Esophagus squamous epithelium (tissue), 5 donors: ENCODE data around the gene CCR9. TPM values are rescaled to one million over a fixed set of nuclear protein-coding genes. Genes with fewer than 3 reads are reported as not detected.

Source experiments
- DNase-seq: peaks from one replicate; lab custom pipeline; 2025; lab: John Stamatoyannopoulos, UW
- H3K27ac ChIP-seq, 4 donors: fragments of 200-600 bp; sonication (generic); one replicate each; pipeline ENCODE4 v1.5.1; 2016 to 2019; ENCODE audit warnings: mild to moderate bottlenecking in 1 of 4
- H3K27me3 ChIP-seq, 4 donors: fragments of 200-600 bp; sonication (generic); 1 replicate in 3 of 4; 2 replicates in 1 of 4; pipeline versions ENCODE4 v1.5.1 to v1.6.0; 2017 to 2021; ENCODE audit warnings: antibody characterized with exemption in 1 of 4
- H3K36me3 ChIP-seq, 3 donors: fragments of 200-600 bp; sonication (generic); one replicate each; pipeline ENCODE4 v1.5.1; 2016 to 2019
- H3K4me1 ChIP-seq, 3 donors: fragments of 200-600 bp; sonication (generic); one replicate each; pipeline ENCODE4 v1.5.1; 2017 to 2019
- H3K4me3 ChIP-seq, 4 donors: fragments of 200-600 bp; sonication (generic); 1 replicate in 3 of 4; 2 replicates in 1 of 4; pipeline ENCODE4 v1.5.1; 2016 to 2019; ENCODE audit warnings: mild to moderate bottlenecking in 2 of 4, moderate library complexity in 1 of 4
- H3K9me3 ChIP-seq, 3 donors: fragments of 200-600 bp; sonication (generic); one replicate each; pipeline ENCODE4 v1.5.1; 2016 to 2019
- POLR2A ChIP-seq, 4 donors: fragments of 450-650 bp; IDR thresholded peaks; one replicate each; pipeline ENCODE4 v1.6.1; 2017; ENCODE audit warnings: antibody characterized with exemption in 4 of 4, mild to moderate bottlenecking in 4 of 4, moderate library complexity in 3 of 4
- WGBS, 2 donors: methylation state at CpG; one replicate each; pipeline ENCODE4 v1.1.5; 2018; 5-methylcytosine and 5-hydroxymethylcytosine counted together
- intact Hi-C: fragments of 100-400 bp; cut with DNase I; formaldehyde crosslinking; loops from one replicate; pipeline ENCODE4 v1.15.0; 2022
- total RNA-seq, 4 donors: library from RNA; depleted of rRNA; stranded (reverse); fragments of >200 nt; gene quantifications; one replicate each; pipeline ENCODE4 v1.1.0, GENCODE V29; 2016
- TF ChIP-seq, protein P1 (sequence below), 6 experiments: fragments of 450-650 bp in 4 of 6; fragments of 200-600 bp in 2 of 6; sonication (generic) in 2 of 6; IDR thresholded peaks; one replicate each; pipeline ENCODE4 v1.5.1; 2016 to 2019; ENCODE audit warnings: antibody characterized with exemption in 6 of 6, mild to moderate bottlenecking in 4 of 6, moderate library complexity in 4 of 6
- donor health status: DM: yes; HTN: yes; CAD: no.

The CCR9 gene
- total RNA-seq, 4 donors from 2014 or later, result not detected

DNA sequence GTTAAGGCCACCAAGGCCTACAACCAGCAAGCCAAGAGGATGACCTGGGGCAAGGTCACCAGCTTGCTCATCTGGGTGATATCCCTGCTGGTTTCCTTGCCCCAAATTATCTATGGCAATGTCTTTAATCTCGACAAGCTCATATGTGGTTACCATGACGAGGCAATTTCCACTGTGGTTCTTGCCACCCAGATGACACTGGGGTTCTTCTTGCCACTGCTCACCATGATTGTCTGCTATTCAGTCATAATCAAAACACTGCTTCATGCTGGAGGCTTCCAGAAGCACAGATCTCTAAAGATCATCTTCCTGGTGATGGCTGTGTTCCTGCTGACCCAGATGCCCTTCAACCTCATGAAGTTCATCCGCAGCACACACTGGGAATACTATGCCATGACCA lies 60.5 kb downstream of the CCR9 start:
- Histone ChIP-seq H3K4me3 (no peak overlapping the region), H3K9me3 (no peaks in the 10 kb centered on the region), H3K27ac (peak overlapping the region in 2 of 4 donors; percentile 5 to 32), H3K36me3 (peaks cover 6 to 89% (median 31%) of the 10 kb centered on the region in 3 donors), H3K27me3 (no peaks in the 10 kb centered on the region), H3K4me1 (peaks cover 0 to 27% (median 0%) of the 10 kb centered on the region in 3 donors)
- intact Hi-C loops, result no loop called here
- DNase-seq, result no peak
- TF ChIP-seq, protein P1, sequence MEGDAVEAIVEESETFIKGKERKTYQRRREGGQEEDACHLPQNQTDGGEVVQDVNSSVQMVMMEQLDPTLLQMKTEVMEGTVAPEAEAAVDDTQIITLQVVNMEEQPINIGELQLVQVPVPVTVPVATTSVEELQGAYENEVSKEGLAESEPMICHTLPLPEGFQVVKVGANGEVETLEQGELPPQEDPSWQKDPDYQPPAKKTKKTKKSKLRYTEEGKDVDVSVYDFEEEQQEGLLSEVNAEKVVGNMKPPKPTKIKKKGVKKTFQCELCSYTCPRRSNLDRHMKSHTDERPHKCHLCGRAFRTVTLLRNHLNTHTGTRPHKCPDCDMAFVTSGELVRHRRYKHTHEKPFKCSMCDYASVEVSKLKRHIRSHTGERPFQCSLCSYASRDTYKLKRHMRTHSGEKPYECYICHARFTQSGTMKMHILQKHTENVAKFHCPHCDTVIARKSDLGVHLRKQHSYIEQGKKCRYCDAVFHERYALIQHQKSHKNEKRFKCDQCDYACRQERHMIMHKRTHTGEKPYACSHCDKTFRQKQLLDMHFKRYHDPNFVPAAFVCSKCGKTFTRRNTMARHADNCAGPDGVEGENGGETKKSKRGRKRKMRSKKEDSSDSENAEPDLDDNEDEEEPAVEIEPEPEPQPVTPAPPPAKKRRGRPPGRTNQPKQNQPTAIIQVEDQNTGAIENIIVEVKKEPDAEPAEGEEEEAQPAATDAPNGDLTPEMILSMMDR (IDR thresholded peaks at IDR 0.05), result no peak
- no peak for TF ChIP-seq POLR2A (IDR thresholded peaks at IDR 0.05)
- WGBS, 2 donors, result 89 to 95% methylated on average over 3 of the region's 3 CpGs

DNA sequence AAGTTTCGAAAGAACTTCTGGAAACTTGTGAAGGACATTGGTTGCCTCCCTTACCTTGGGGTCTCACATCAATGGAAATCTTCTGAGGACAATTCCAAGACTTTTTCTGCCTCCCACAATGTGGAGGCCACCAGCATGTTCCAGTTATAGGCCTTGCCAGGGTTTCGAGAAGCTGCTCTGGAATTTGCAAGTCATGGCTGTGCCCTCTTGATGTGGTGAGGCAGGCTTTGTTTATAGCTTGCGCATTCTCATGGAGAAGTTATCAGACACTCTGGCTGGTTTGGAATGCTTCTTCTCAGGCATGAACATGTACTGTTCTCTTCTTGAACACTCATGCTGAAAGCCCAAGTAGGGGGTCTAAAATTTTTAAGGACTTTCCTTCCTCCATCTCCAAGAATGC lies 61.0 kb downstream of the CCR9 start:
- H3K9me3 ChIP-seq, result no peaks in the 10 kb centered on the region
- TF ChIP-seq, protein P1 (IDR thresholded peaks at IDR 0.05), result no peak
- TF ChIP-seq POLR2A (IDR thresholded peaks at IDR 0.05), result no peak
- WGBS, 2 donors, result 94 to 100% methylated on average over 1 to 3 of the region's 3 CpGs
- H3K27me3 ChIP-seq, result no peaks in the 10 kb centered on the region
- H3K27ac ChIP-seq, result peak overlapping the region in 2 of 4 donors; percentile 5 to 67
- DNase-seq, result no peak
- H3K4me3 ChIP-seq, result peak overlapping the region in 1 of 4 donors; percentile 2
- intact Hi-C loops, result no loop called here
- peaks cover 6 to 91% (median 35%) of the 10 kb centered on the region in 3 donors for H3K36me3 ChIP-seq
- H3K4me1 ChIP-seq, result peaks cover 0 to 23% (median 0%) of the 10 kb centered on the region in 3 donors

DNA sequence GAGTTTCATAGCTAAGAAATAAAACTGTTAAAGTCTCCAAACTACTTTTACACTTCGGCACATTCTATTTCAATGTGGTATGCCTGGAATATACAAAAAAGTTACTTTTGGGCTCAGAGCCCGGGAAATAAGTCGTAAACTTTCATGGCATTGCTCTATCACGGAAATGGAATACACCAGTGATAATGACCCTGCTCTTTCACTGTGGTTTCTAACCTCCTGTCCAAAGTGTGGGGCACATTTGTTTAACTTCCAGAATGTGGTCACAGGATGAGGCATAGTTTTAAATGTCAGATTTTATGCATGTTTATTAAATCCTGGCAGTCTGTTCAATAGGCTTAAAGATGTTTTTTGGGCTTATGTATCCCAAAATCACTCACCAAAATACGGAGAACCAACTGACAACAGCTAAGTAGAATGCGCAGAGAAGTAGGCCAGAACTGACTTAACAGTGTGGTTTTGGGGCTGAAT lies 62.0 kb downstream of the CCR9 start:
- Histone ChIP-seq H3K4me3 (peak overlapping the region in 1 of 4 donors; percentile 2), H3K27ac (peak overlapping the region in 2 of 4 donors; percentile 61 to 67), H3K9me3 (no peaks in the 10 kb centered on the region), H3K27me3 (no peaks in the 10 kb centered on the region), H3K36me3 (peaks cover 6 to 91% (median 44%) of the 10 kb centered on the region in 3 donors), H3K4me1 (peaks cover 0 to 17% (median 0%) of the 10 kb centered on the region in 3 donors)
- no peak for DNase-seq
- TF ChIP-seq, protein P1 (IDR thresholded peaks at IDR 0.05), result no peak
- no peak for TF ChIP-seq POLR2A (IDR thresholded peaks at IDR 0.05)
- WGBS, 2 donors, result 74 to 80% methylated on average over 6 of the region's 6 CpGs
- intact Hi-C loops, result no loop called here

DNA sequence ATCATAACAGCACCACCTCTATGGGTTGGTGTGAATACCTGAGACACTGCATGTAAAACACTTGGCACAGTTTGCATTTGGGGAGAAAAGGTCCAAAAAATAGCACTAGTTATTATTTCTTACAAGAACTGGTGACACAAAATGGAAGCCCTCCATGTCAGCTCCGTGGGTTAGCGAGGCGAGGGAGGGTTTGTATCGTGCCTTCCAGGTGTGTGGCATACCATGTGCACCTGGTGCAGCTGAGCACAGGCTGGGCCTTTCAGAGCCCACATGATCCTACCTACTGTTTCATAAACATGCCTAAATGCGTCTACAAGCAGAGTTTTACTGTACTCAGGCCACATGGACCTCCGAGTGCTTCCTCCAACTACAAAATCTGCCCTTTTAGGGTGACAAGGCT lies 62.5 kb downstream of the CCR9 start:
- Histone ChIP-seq H3K4me3 (no peak overlapping the region), H3K36me3 (peaks cover 6 to 93% (median 49%) of the 10 kb centered on the region in 3 donors), H3K4me1 (peaks cover 0 to 17% (median 0%) of the 10 kb centered on the region in 3 donors), H3K9me3 (no peaks in the 10 kb centered on the region), H3K27me3 (no peaks in the 10 kb centered on the region), H3K27ac (peak overlapping the region in 2 of 4 donors; percentile 61 to 67)
- no peak for TF ChIP-seq POLR2A (IDR thresholded peaks at IDR 0.05)
- TF ChIP-seq, protein P1 (IDR thresholded peaks at IDR 0.05), result no peak
- DNase-seq, result no peak
- WGBS, 2 donors, result 92% methylated on average over 5 to 6 of the region's 6 CpGs
- intact Hi-C loops, result no loop called here

DNA sequence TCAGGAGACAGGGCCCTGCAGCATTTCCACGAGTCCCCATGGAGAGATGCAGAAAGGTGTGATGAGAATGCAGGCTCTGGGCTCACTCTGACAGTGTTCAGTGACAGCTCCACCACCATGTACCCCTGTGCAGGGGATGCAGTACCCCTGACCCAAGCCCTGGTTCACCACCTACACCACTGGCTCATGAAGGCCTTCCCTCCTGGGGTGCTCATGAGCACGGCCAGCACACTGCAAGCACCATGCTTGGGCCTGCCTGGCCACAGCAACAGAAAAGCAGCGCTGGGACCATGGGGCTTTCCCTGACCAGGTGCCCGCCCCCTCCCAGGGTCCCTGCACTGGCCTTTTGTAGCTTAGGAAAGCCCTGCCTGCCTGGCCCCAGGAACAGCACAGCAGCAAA lies 63.1 kb downstream of the CCR9 start:
- WGBS, 2 donors, result no CpG with 5 or more reads among the region's 4 CpGs
- intact Hi-C loops, result no loop called here
- no peak for DNase-seq
- H3K4me3 ChIP-seq, result no peak overlapping the region
- H3K4me1 ChIP-seq, result peaks cover 0 to 17% (median 0%) of the 10 kb centered on the region in 3 donors
- H3K27ac ChIP-seq, result peak overlapping the region in 3 of 4 donors; percentile 16 to 67 (median 61)
- H3K36me3 ChIP-seq, result peaks cover 8 to 99% (median 52%) of the 10 kb centered on the region in 3 donors
- H3K9me3 ChIP-seq, result no peaks in the 10 kb centered on the region
- H3K27me3 ChIP-seq, result no peaks in the 10 kb centered on the region
- TF ChIP-seq POLR2A (IDR thresholded peaks at IDR 0.05), result no peak
- TF ChIP-seq, protein P1 (IDR thresholded peaks at IDR 0.05), result no peak
